ENCODE data around the gene POU3F3.

DNA sequence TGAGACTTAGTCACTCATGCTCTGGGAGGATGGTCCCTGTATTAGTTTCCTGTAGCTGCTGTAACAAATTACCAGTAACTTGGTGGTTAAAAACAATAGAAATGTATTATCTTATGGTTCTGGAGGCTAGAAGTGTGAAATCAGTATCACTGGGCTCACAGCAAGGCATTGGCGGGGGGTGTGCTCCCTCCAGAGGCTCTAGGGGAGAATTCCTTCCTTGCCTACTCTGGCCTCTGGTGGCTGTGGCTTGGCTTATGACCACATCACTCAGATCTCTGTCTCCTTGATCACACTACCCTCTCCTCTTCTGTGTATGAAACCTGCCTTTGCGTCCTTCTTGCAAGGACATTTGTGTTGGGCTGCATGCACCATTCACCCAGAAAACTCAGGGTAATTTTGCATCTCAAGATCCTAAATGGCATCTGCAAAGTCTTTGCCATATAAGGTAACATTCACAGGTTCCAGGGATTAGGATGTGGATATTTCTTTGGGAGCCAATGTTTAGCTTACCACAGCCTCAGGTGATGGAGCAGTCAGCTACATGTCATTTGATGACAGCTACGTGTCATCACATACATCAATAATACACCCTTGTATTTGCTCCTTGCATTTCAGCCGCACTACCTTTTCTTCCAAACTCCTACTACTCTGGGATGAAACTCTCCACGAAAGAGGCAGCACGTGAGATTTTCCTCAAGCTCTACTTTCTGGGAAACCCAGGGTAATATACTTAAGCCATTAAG lies 49.6 kb upstream of the POU3F3 start:
- TF ChIP-seq EZH2 (IDR thresholded peaks at IDR 0.05; ENCODE audit: borderline replicate concordance, low read length) (no peak), CTCF (conservative IDR thresholded peaks at IDR 0.05 in 1 of 2, IDR thresholded peaks at IDR 0.05 in 1 of 2; ENCODE audit: extremely low read depth in 1 of 2, insufficient read depth in 1 of 2, low read depth in 1 of 2, low read length in 2 of 2) (no peak)

Measured in mammary epithelial cell (primary cell).